BLaER1 treated with 17β-estradiol and CSF1 and Interleukin-3, amounts not matched to agents 10 nM and 100 nM (cell line): ENCODE results near the gene KIAA1614.

Experiments used
- H3K27ac ChIP-seq, 11 experiments: shearing (Covaris generic); formaldehyde crosslinking; 2 replicates each; pipeline ENCODE4 v1.8.1; 2022
- H3K27me3 ChIP-seq, 11 experiments: shearing (Covaris generic); formaldehyde crosslinking; 2 replicates each; pipeline ENCODE4 v1.8.1; 2022
- H3K36me3 ChIP-seq, 11 experiments: shearing (Covaris generic); formaldehyde crosslinking; 2 replicates each; pipeline ENCODE4 v1.8.1; 2022
- H3K4me1 ChIP-seq, 10 experiments: shearing (Covaris generic); formaldehyde crosslinking; 2 replicates each; pipeline ENCODE4 v1.8.1; 2022
- H3K4me2 ChIP-seq, 11 experiments: shearing (Covaris generic); formaldehyde crosslinking; 2 replicates each; pipeline ENCODE4 v1.8.1; 2022
- H3K4me3 ChIP-seq, 10 experiments: shearing (Covaris generic); formaldehyde crosslinking; 2 replicates each; pipeline ENCODE4 v1.8.1; 2022
- H3K9ac ChIP-seq, 11 experiments: shearing (Covaris generic); formaldehyde crosslinking; 2 replicates each; pipeline ENCODE4 v1.8.1; 2022
- H3K9me3 ChIP-seq, 11 experiments: shearing (Covaris generic); formaldehyde crosslinking; replicated peaks in 1 of 11; 2 replicates each; pipeline ENCODE4 v1.8.1; 2022
- H4K20me1 ChIP-seq, 11 experiments: shearing (Covaris generic); formaldehyde crosslinking; 2 replicates each; pipeline ENCODE4 v1.8.1; 2022
- Cebpa-rat ChIP-seq, 11 experiments: shearing (Covaris generic); IDR thresholded peaks; 2 replicates each; pipeline ENCODE4 v1.8.1; 2022

KIAA1614 gene

GRCh38 chr1:180970333-180971079 lies 57.8 kb downstream of the KIAA1614 start:
- Histone ChIP-seq H3K4me3 (no peak overlapping the region), H4K20me1 (peaks cover 5 to 99% (median 60%) of the 10 kb centered on the region in 11 experiments; a peak in 19 of 22 replicates), H3K36me3 (peaks cover 75 to 96% (median 87%) of the 10 kb centered on the region in 11 experiments), H3K27me3 (no peaks in the 10 kb centered on the region), H3K4me2 (peak overlapping the region; percentile 22 to 69 (median 39); a peak in 21 of 22 replicates), H3K4me1 (peaks cover 17 to 38% (median 27%) of the 10 kb centered on the region in 10 experiments), H3K27ac (no peak overlapping the region), H3K9me3 (no peaks in the 10 kb centered on the region), H3K9ac (no peak overlapping the region)
- no peak for TF ChIP-seq Cebpa-rat (IDR thresholded peaks at IDR 0.05)

- no peak for TF ChIP-seq Cebpa-rat (IDR thresholded peaks at IDR 0.05)
- no peak overlapping the region for H3K4me3 ChIP-seq
- H3K9ac ChIP-seq, result no peak overlapping the region
- H3K27me3 ChIP-seq, result no peaks in the 10 kb centered on the region
- peak overlapping the region in 5 of 11 experiments; percentile 15 to 69 (median 38); a peak in 6 of 22 replicates for H3K4me2 ChIP-seq
- H3K9me3 ChIP-seq, result no peaks in the 10 kb centered on the region
- peaks cover 75 to 96% (median 87%) of the 10 kb centered on the region in 11 experiments for H3K36me3 ChIP-seq
- peaks cover 5 to 99% (median 69%) of the 10 kb centered on the region in 11 experiments; a peak in 19 of 22 replicates for H4K20me1 ChIP-seq
- peaks cover 25 to 47% (median 36%) of the 10 kb centered on the region in 10 experiments for H3K4me1 ChIP-seq
- H3K27ac ChIP-seq, result no peak overlapping the region
Observed at GRCh38 chr1:180971273-180971997, 58.7 kb downstream of the KIAA1614 start.

- Histone ChIP-seq H4K20me1 (peaks cover 5 to 99% (median 57%) of the 10 kb centered on the region in 11 experiments; a peak in 18 of 22 replicates), H3K36me3 (peaks cover 79 to 97% (median 90%) of the 10 kb centered on the region in 11 experiments), H3K4me1 (peaks cover 25 to 64% (median 43%) of the 10 kb centered on the region in 10 experiments), H3K9me3 (no peaks in the 10 kb centered on the region), H3K27me3 (no peaks in the 10 kb centered on the region), H3K4me2 (no peak overlapping the region), H3K9ac (no peak overlapping the region), H3K27ac (peak overlapping the region in 1 of 11 experiments; percentile 65; a peak in 3 of 22 replicates), H3K4me3 (no peak overlapping the region)
- no peak for TF ChIP-seq Cebpa-rat (IDR thresholded peaks at IDR 0.05)
Observed at GRCh38 chr1:180973369-180973768, 60.7 kb downstream of the KIAA1614 start.

GRCh38 chr1:180974236-180974635 lies 61.5 kb downstream of the KIAA1614 start:
- peaks cover 4 to 99% (median 49%) of the 10 kb centered on the region in 11 experiments; a peak in 18 of 22 replicates for H4K20me1 ChIP-seq
- TF ChIP-seq Cebpa-rat (IDR thresholded peaks at IDR 0.05), result no peak
- H3K4me2 ChIP-seq, result no peak overlapping the region
- H3K4me3 ChIP-seq, result no peak overlapping the region
- H3K27ac ChIP-seq, result peak overlapping the region in 5 of 11 experiments; percentile 13 to 76 (median 63); a peak in 6 of 22 replicates
- H3K9ac ChIP-seq, result no peak overlapping the region
- no peaks in the 10 kb centered on the region for H3K9me3 ChIP-seq
- no peaks in the 10 kb centered on the region for H3K27me3 ChIP-seq
- H3K4me1 ChIP-seq, result peaks cover 24 to 62% (median 41%) of the 10 kb centered on the region in 10 experiments
- H3K36me3 ChIP-seq, result peaks cover 77 to 96% (median 92%) of the 10 kb centered on the region in 11 experiments

- Histone ChIP-seq H3K4me3 (no peak overlapping the region), H4K20me1 (peaks cover 0 to 99% (median 36%) of the 10 kb centered on the region in 11 experiments; a peak in 16 of 22 replicates), H3K27me3 (no peaks in the 10 kb centered on the region), H3K36me3 (peaks cover 86 to 100% (median 97%) of the 10 kb centered on the region in 11 experiments), H3K4me1 (peaks cover 12 to 50% (median 31%) of the 10 kb centered on the region in 10 experiments; a peak in 19 of 20 replicates), H3K9me3 (no peaks in the 10 kb centered on the region; a peak in 1 of 22 replicates), H3K9ac (peak overlapping the region in 5 of 11 experiments; percentile 9 to 54 (median 25); a peak in 6 of 22 replicates), H3K4me2 (peak overlapping the region in 9 of 11 experiments; percentile 14 to 64 (median 52); a peak in 15 of 22 replicates), H3K27ac (peak overlapping the region in 8 of 11 experiments; percentile 48 to 76 (median 59); a peak in 14 of 22 replicates)
- TF ChIP-seq Cebpa-rat (IDR thresholded peaks at IDR 0.05), result peak in 8 of 11 experiments; percentile 55 to 91 (median 84); a peak in 13 of 22 replicates
Observed at GRCh38 chr1:180975551-180975950, 62.9 kb downstream of the KIAA1614 start.

GRCh38 chr1:180976191-180976590 lies 63.5 kb downstream of the KIAA1614 start:
- peaks cover 80 to 100% (median 96%) of the 10 kb centered on the region in 11 experiments for H3K36me3 ChIP-seq
- H3K27ac ChIP-seq, result peak overlapping the region in 8 of 11 experiments; percentile 41 to 76 (median 58); a peak in 15 of 22 replicates
- H3K27me3 ChIP-seq, result no peaks in the 10 kb centered on the region
- peak overlapping the region in 5 of 11 experiments; percentile 9 to 54 (median 39); a peak in 8 of 22 replicates for H3K9ac ChIP-seq
- no peak overlapping the region for H3K4me3 ChIP-seq
- H3K9me3 ChIP-seq, result no peaks in the 10 kb centered on the region; a peak in 1 of 22 replicates
- H4K20me1 ChIP-seq, result peaks cover 0 to 99% (median 29%) of the 10 kb centered on the region in 11 experiments; a peak in 18 of 22 replicates
- H3K4me2 ChIP-seq, result peak overlapping the region in 9 of 11 experiments; percentile 14 to 64 (median 52); a peak in 16 of 22 replicates
- H3K4me1 ChIP-seq, result peaks cover 11 to 50% (median 36%) of the 10 kb centered on the region in 10 experiments
- no peak for TF ChIP-seq Cebpa-rat (IDR thresholded peaks at IDR 0.05)

- TF ChIP-seq Cebpa-rat (IDR thresholded peaks at IDR 0.05), result no peak
- no peaks in the 10 kb centered on the region; a peak in 1 of 22 replicates for H3K9me3 ChIP-seq
- no peak overlapping the region for H3K4me3 ChIP-seq
- peaks cover 73 to 97% (median 90%) of the 10 kb centered on the region in 11 experiments for H3K36me3 ChIP-seq
- peak overlapping the region in 7 of 11 experiments; percentile 41 to 76 (median 63); a peak in 8 of 22 replicates for H3K27ac ChIP-seq
- H3K4me1 ChIP-seq, result peaks cover 12 to 51% (median 41%) of the 10 kb centered on the region in 10 experiments
- H3K4me2 ChIP-seq, result peak overlapping the region in 7 of 11 experiments; percentile 19 to 64 (median 58); a peak in 10 of 22 replicates
- peak overlapping the region in 2 of 11 experiments; percentile 39; a peak in 2 of 22 replicates for H3K9ac ChIP-seq
- H3K27me3 ChIP-seq, result no peaks in the 10 kb centered on the region
- H4K20me1 ChIP-seq, result peaks cover 0 to 99% (median 23%) of the 10 kb centered on the region in 11 experiments; a peak in 18 of 22 replicates
Observed at GRCh38 chr1:180976732-180977357, 64.1 kb downstream of the KIAA1614 start.
